Measurements from ENCODE around the gene TSR2. TPM values are rescaled to one million over a fixed set of nuclear protein-coding genes. Genes with fewer than 3 reads are reported as not detected.
A peak's percentile ranks its signal among the peaks of the same experiment; 100 is the strongest.

Gene TSR2, protein sequence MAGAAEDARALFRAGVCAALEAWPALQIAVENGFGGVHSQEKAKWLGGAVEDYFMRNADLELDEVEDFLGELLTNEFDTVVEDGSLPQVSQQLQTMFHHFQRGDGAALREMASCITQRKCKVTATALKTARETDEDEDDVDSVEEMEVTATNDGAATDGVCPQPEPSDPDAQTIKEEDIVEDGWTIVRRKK
- total RNA-seq (2014; rRNA removed; shearing (Covaris generic)): 16.2 and 16.3 TPM in 2 replicates

DNA sequence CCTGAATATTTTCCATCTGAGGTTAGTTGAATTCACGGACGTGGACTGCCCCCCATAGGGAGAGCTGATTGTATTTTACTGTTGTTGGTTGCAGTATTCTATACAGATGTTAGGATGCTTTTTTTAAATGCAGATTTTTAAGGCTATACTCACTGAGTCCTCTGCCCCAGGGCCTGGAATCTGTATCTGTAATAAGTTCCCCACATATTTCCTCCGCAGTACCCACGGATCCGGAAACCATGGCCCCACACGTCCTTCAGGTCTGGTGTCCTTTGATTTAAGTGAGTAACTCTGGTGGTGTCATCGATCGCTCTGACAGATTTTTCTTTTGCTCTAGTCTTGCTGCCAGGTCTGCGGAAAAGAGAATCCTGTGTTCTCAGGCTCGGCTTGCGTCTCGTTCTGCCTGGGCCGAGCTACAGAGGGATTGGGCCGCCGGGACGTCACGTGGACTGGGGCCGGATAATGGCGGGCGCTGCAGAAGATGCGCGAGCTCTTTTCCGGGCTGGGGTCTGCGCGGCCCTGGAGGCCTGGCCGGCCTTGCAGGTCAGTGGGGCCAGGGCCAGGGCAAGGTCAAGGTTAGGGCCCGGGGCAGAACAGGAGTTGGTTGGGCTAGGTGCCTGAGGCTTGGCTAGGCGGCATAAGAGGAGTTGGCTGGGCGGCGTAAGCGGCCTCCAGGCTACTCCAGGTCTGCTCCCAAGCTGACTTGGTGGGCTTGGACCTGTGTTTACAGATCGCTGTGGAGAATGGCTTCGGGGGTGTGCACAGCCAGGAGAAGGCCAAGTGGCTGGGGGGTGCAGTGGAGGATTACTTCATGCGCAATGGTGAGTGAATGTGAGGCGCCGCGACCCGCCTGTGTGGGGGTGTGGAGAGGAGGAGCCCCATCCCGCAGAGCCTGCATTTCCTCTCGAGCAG lies at the start of gene TSR2:
TSS of gene TSR2 (plus strand) at position 445 of the 912 bp plus-strand sequence. CDS start at position 463, 18 bp downstream.
- Histone ChIP-seq H3K36me3 (replicated peaks; ENCODE audit: control insufficient read depth, insufficient read depth, low read length) (peaks cover 4% of the 10 kb centered on the region; the same call in 1 of the 2 replicates), H3K4me3 (ENCODE audit: insufficient read depth, low read depth, low read length) (peak within 1 kb of the TSS; percentile 79), H3K27me3 (ENCODE audit: control insufficient read depth, insufficient read depth, low read length) (no peaks in the 10 kb centered on the region)
- DNase-seq: peak; percentile 82

DNA sequence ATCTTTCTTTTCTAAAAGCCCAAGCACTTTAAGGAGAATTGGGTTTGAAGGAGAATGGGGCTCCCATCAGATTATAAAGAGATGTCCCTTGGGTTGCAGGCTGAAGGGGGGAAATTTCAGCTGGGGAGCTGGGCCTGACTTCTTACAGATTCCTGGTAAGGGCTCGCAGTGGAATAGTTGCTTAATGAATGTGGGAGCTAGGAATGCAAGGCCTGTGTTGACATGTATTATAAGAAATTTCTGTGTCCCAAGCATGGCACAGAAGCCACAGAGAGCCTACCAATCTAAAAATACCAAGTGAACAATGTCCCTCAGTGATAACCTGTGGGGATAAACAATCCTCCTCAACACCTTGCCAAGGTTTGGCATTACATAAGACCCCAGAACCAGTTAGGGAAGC lies 43.1 kb upstream of the TSR2 start:
- H3K27me3 ChIP-seq (ENCODE audit: control insufficient read depth, insufficient read depth, low read length): no peaks in the 10 kb centered on the region
- DNase-seq: no peak
- H3K4me3 ChIP-seq (ENCODE audit: insufficient read depth, low read depth, low read length): no peak overlapping the region
- H3K36me3 ChIP-seq (replicated peaks; ENCODE audit: control insufficient read depth, insufficient read depth, low read length): no peaks in the 10 kb centered on the region

DNA sequence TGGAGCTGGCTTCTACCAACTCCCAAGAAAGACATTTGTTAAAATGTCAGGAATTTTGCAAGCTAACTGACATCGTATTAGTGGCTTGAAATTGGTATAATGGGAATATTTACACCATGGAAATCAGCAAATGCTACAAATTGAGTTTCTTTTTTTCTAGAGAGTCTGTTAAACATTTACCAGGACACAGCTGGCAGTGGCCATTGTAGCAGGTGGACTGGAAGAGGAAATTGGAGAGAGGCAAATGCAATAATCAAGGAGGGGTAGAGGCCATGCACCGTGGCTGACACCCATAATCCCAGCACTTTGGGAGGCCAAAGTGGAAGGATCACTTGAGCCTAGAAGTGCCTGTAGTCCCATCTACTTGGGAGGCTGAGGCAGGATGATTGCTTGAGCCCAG lies 32.9 kb upstream of the TSR2 start:
- no peak for DNase-seq
- H3K36me3 ChIP-seq (replicated peaks; ENCODE audit: control insufficient read depth, insufficient read depth, low read length): no peaks in the 10 kb centered on the region
- H3K4me3 ChIP-seq (ENCODE audit: insufficient read depth, low read depth, low read length): no peak overlapping the region
- H3K27me3 ChIP-seq (ENCODE audit: control insufficient read depth, insufficient read depth, low read length): no peaks in the 10 kb centered on the region

DNA sequence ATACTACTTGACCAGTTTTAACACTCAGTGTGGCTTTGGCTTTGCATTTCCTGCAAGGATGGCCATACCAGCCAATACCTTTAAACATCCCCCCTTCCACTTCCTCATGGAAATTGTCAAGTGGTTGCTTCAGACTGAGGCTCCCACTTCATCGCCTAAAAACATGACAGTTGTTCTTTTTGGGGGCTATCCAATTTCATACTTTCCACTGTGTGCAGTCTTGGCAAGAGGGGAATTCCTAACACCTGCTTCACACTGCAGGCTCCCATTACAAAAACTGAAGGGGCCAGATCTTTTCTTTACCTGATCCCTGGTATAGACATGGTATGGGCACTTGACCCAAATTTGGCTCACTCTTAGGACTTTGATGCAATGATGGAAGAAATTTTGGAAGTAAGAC lies 28.5 kb upstream of the TSR2 start:
- DNase-seq: no peak
- Histone ChIP-seq H3K27me3 (ENCODE audit: control insufficient read depth, insufficient read depth, low read length) (no peaks in the 10 kb centered on the region), H3K36me3 (replicated peaks; ENCODE audit: control insufficient read depth, insufficient read depth, low read length) (no peaks in the 10 kb centered on the region), H3K4me3 (ENCODE audit: insufficient read depth, low read depth, low read length) (no peak overlapping the region)

DNA sequence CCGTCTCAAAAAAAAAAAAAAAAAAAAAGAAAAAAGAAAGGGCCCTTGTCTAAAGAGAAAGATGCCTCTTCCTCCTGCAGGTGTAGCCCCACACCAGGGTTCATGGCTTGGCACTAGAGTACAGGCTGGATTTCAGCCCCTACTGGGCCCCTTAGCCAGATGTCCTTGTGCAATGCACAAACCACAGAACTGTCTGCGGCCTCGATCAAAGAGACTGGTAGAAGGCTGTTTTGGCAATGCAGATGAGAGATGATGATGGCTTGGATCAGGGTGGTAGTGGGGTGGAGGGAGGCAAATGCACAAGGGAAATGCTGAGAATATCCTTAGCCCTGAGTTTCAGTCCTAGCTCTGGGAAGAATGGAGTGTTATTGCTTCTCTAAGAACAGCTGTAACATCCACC lies 26.5 kb upstream of the TSR2 start:
- no peaks in the 10 kb centered on the region for H3K36me3 ChIP-seq (replicated peaks; ENCODE audit: control insufficient read depth, insufficient read depth, low read length)
- H3K4me3 ChIP-seq (ENCODE audit: insufficient read depth, low read depth, low read length): no peak overlapping the region
- no peaks in the 10 kb centered on the region for H3K27me3 ChIP-seq (ENCODE audit: control insufficient read depth, insufficient read depth, low read length)
- no peak for DNase-seq

DNA sequence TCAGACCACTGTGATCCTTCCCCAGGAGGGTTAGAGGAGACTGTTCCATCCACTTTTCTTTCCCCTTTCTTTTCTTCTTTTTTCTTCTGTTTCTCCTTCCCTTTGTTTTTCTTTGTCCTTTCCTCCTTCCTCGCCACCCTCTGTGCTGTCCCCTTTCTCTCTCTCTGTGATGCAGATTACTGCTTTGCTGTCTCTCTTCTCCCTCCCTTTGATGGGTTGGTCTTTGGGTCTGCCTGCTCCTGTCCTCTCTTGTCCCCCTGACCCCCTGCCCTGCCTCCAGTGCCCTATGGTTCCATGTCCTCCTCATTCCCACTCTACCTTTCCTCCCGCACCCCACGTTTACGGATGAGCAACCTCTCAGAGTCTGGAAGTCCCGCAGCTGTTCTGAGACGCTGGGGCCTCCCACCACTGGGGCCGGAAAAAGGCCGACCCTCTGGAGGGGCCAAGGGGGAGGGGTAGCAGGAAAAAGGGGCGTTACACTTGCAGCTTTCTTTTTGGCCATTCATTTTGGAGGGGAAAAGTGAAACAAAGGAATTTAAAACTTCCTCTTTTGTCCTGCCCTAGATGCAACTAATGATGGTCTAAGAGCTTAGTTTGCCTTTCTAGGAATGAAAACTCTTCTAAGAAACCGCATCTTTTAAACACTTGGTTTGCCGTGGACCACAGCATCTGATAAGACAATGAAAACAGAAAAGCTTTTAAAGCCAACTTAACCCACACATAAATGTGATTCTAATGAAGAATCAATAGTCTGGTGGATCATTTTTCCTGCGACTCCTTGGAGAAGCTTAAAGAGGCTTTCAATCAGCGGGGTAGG lies 24.5 kb upstream of the TSR2 start:
- peak; percentile 42 for DNase-seq
- peak overlapping the region; percentile 10; the same call in 1 of the 2 replicates for H3K4me3 ChIP-seq (ENCODE audit: insufficient read depth, low read depth, low read length)
- H3K27me3 ChIP-seq (ENCODE audit: control insufficient read depth, insufficient read depth, low read length): no peaks in the 10 kb centered on the region
- no peaks in the 10 kb centered on the region for H3K36me3 ChIP-seq (replicated peaks; ENCODE audit: control insufficient read depth, insufficient read depth, low read length)

DNA sequence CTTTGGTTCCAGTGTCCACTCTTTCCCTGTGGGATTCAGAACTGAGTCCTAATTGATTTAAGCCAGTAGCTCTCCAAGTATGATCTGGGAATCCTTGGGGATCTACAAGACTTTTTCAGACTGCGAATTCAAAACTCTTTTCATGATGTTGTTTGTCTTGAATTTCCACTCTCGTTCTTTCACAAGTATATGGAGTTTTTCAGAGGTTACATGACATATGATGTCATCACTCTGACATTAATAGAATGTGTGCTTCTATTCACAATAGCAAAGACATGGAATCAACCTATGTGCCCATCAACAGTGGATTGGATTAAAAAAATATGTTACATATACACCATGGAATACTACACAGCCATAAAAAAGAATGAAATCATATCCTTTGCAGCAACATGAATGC lies 23.2 kb upstream of the TSR2 start:
- H3K36me3 ChIP-seq (replicated peaks; ENCODE audit: control insufficient read depth, insufficient read depth, low read length): no peaks in the 10 kb centered on the region
- H3K27me3 ChIP-seq (ENCODE audit: control insufficient read depth, insufficient read depth, low read length): no peaks in the 10 kb centered on the region
- DNase-seq: no peak
- no peak overlapping the region for H3K4me3 ChIP-seq (ENCODE audit: insufficient read depth, low read depth, low read length)

DNA sequence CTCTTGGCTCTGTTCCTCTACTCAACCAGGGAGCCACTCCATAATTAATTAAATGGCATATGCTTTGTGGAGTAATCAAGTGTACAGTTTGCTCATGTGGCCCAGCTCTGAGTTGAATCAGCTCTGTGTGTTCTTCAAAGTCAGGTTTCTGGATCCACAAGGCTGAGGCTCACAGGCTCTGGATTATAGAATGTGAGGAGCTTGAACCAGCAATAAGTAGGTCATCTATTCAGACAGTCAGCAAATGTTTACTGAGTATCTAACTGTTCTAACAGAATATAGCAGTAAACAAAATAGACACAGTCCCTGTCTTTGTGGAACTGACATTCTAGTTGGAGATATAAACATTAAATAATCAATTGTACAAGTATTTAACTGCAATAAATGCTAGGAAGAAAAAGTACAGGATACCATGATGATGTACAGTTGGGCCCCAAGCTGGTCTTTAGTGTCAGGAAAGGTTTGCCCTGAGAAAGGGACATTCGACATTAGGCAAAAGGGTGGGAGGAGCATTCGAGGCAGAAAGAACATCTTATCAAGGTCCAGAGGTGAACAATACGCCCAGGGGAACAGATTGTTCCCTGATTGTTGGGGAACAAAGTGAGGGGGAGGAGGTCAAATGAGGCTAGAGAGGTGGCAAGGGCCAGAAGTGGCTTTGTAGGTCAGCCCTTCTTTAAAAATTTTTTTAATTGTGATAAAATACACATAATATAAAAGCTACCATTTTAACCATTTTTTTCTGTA lies 20.5 kb upstream of the TSR2 start:
- Histone ChIP-seq H3K36me3 (replicated peaks; ENCODE audit: control insufficient read depth, insufficient read depth, low read length) (no peaks in the 10 kb centered on the region), H3K4me3 (ENCODE audit: insufficient read depth, low read depth, low read length) (no peak overlapping the region), H3K27me3 (ENCODE audit: control insufficient read depth, insufficient read depth, low read length) (no peaks in the 10 kb centered on the region)
- no peak for DNase-seq

DNA sequence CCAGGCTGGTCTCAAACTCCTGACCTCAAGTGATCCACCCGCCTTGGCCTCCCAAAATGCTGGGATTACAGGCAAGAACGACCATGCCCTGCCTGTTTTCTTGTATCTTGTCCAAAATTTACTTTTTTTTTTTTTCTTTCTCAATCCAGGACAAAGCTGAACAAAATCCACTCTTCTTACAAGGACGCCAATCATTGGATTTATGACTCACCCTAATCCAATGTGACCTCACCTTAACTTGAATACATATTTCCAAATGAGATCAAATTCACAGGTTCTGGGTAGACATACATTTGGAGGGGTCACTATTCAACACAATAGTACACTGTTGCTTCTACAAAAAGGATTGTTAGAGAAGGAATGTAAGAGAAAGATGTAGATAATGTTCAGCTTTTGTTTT lies 18.0 kb upstream of the TSR2 start:
- DNase-seq: no peak
- Histone ChIP-seq H3K27me3 (ENCODE audit: control insufficient read depth, insufficient read depth, low read length) (no peaks in the 10 kb centered on the region), H3K36me3 (replicated peaks; ENCODE audit: control insufficient read depth, insufficient read depth, low read length) (no peaks in the 10 kb centered on the region), H3K4me3 (ENCODE audit: insufficient read depth, low read depth, low read length) (no peak overlapping the region)

DNA sequence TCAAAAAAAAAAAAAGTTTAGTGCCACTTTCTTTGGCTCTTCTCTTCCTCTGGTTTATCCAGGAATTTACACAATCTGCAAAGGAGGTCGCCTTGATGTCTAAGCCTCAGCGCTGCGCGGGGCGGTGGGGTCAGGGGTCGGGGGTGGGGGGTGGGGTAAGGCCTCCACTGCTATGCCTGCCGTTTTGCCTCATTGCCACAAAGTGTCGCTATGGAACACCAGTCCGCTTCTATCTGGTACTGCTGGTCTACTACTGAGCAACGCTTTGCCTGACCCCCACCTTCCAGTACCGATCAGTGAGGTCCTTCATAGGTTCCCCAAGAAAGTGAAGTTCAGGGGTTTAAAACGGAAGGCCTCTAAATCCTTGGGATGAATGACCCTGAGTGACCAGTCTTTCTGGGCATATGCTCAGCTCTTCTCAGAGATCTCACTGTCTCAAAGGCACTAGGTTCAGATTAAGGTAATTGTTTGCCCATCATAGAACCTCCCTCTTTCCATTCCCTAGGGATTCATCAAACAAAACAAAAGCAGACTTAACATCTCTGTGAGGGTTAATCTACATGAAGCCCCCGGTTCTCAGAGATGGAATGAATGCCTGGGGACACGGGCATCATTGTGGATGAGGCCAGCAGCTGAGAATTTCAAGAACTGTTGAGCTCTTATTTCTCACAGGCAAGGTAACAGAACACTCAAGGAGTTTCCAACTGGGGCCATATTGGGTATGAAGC lies 16.9 kb upstream of the TSR2 start:
- no peak overlapping the region for H3K4me3 ChIP-seq (ENCODE audit: insufficient read depth, low read depth, low read length)
- DNase-seq: peak; percentile 74
- no peaks in the 10 kb centered on the region for H3K36me3 ChIP-seq (replicated peaks; ENCODE audit: control insufficient read depth, insufficient read depth, low read length)
- H3K27me3 ChIP-seq (ENCODE audit: control insufficient read depth, insufficient read depth, low read length): no peaks in the 10 kb centered on the region

DNA sequence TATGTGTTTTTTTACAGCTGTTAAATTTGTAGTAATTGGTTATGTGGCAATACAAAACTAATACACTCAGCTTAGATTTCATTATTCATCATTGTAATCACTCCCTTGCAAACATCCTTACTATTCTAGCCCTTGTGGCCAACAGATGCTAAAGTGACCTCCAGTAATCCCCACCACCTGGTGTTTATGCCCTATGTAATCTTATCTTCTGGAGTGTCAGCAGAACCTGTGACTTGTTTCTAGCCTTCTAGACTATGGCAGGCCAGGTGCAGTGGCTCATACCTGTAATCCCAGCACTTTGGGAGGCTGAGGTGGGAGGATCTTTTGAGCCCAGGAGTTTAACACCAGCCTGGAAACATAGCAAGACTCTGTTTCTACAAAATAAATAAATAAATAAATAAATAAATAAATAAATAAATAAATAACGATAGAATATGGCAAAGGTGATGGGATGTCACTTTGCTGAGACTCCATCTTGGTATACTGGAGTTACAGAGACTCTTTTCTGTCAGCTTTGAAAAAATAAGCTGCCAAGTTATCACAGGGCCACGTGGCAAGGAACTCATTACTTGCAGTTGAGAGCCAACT lies 12.3 kb upstream of the TSR2 start:
- DNase-seq: no peak
- Histone ChIP-seq H3K27me3 (ENCODE audit: control insufficient read depth, insufficient read depth, low read length) (no peaks in the 10 kb centered on the region), H3K36me3 (replicated peaks; ENCODE audit: control insufficient read depth, insufficient read depth, low read length) (no peaks in the 10 kb centered on the region), H3K4me3 (ENCODE audit: insufficient read depth, low read depth, low read length) (no peak overlapping the region)

DNA sequence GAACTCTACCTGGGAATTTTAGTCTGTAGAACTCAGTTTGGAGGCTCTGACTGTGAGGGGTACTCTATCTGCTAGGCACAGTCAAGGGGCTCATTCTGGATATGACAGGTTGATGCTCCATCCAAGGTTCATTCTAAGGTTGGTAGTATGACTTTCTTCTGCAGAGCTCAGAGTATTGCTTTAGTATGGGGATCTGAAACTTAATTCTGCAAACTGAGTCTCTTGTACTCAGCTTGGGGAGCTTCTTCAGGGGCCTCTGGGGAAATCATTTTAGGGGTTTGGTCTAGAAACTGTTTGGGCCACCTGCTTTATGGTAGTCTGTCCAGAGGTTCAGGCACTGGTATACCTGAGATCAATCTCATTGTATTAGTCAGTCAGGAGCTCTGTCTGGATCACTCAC lies 9.7 kb upstream of the TSR2 start:
- no peak for DNase-seq

DNA sequence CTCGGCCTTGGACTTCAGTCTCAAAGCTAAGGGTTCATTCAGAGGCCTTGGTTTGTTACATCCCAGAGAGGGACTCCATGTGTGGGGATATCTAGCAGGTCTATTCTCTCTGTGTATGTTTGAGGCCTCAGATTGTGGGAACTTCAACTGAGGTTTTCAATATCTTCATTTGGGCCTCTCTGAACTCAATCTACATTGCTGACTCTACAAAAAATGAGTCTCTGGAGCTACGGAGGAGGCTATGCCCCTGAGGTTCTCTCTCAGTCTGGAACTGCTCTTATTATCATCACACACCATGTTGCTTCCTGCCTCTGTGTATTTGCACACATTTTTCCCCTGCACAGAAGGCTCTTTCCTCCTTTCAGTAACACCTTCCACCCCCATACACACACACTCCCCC lies 5.1 kb upstream of the TSR2 start:
- Histone ChIP-seq H3K36me3 (replicated peaks; ENCODE audit: control insufficient read depth, insufficient read depth, low read length) (no peaks in the 10 kb centered on the region), H3K4me3 (ENCODE audit: insufficient read depth, low read depth, low read length) (no peak overlapping the region), H3K27me3 (ENCODE audit: control insufficient read depth, insufficient read depth, low read length) (no peaks in the 10 kb centered on the region)
- no peak for DNase-seq

More for the DNA sequence above, 9.7 kb upstream of the TSR2 start:
- Histone ChIP-seq H3K27me3 (ENCODE audit: control insufficient read depth, insufficient read depth, low read length) (no peaks in the 10 kb centered on the region), H3K36me3 (replicated peaks; ENCODE audit: control insufficient read depth, insufficient read depth, low read length) (no peaks in the 10 kb centered on the region), H3K4me3 (ENCODE audit: insufficient read depth, low read depth, low read length) (no peak overlapping the region)
